Endothelial cell of umbilical vein (primary cell): ENCODE results near the gene BLTP3A. TPM values are rescaled to one million over a fixed set of nuclear protein-coding genes. Genes with fewer than 3 reads are reported as not detected.

Source experiments
- BruUV-seq: library from RNA; stranded (reverse); fragments of 400-500 nt; replicated peaks from 2 replicates; lab custom pipeline; 2021; lab: Mats Ljungman, UMichigan
- CTCF ChIA-PET: fragments of 300-600, 350-600 bp; sonication (Branson Sonifier 250); formaldehyde crosslinking; loops from one replicate; lab custom pipeline; 2021; ENCODE audit warnings: antibody characterized with exemption, inconsistent platforms; lab: Charles Lee
- POLR2A ChIA-PET: fragments of 300-600, 350-600 bp; sonication (Branson Sonifier 250); formaldehyde crosslinking; loops from one replicate; lab custom pipeline; 2021; ENCODE audit warnings: antibody characterized with exemption, inconsistent platforms; lab: Charles Lee
- DNase-seq: peaks from one replicate; pipeline ENCODE4 v3.0.0-alpha.2; 2011; ENCODE audit warnings: low read depth, low spot score
- FAIRE-seq: peaks from 2 replicates; lab custom pipeline; 2011; peaks lifted over from hg19 to GRCh38; lab: Jason Lieb, UNC
- H2AFZ ChIP-seq: 2 replicates; pipeline ENCODE4 v1.6.0; 2012; ENCODE audit warnings: low read depth, low read length, control low read depth, inconsistent platforms
- H3K27ac ChIP-seq: 2 replicates; pipeline ENCODE4 v1.5.1; 2011; ENCODE audit warnings: low read depth, mild to moderate bottlenecking, control low read depth, low read length, moderate library complexity; ENCODE audit not compliant: insufficient read depth
- H3K27me3 ChIP-seq, 2 experiments: 2 replicates each; pipeline versions ENCODE4 v1.6.0 to v1.6.1; 2011; ENCODE audit warnings: low read length in 2 of 2, mixed read lengths in 1 of 2; ENCODE audit not compliant: control insufficient read depth in 2 of 2, insufficient read depth in 2 of 2
- H3K36me3 ChIP-seq, 2 experiments: 2 replicates in 1 of 2; 3 replicates in 1 of 2; pipeline ENCODE4 v1.5.1; 2011; ENCODE audit warnings: low read length in 2 of 2, mild to moderate bottlenecking in 1 of 2, moderate library complexity in 1 of 2; ENCODE audit not compliant: control insufficient read depth in 2 of 2, insufficient read depth in 2 of 2; ENCODE audit errors: extremely low read depth in 1 of 2
- H3K4me1 ChIP-seq: 3 replicates; pipeline ENCODE4 v1.5.1; 2011; ENCODE audit warnings: mild to moderate bottlenecking, low read length; ENCODE audit not compliant: control insufficient read depth, insufficient read depth; ENCODE audit errors: extremely low read depth
- H3K4me2 ChIP-seq: 2 replicates; pipeline ENCODE4 v1.6.1; 2011; ENCODE audit warnings: low read length, control low read depth, mixed read lengths; ENCODE audit not compliant: insufficient read depth
- H3K4me3 ChIP-seq, 3 experiments: fragments of 200-600 bp in 1 of 3; sonication (generic), shearing (Covaris generic) in 1 of 3; replicated peaks in 1 of 3; 2 replicates each; pipeline ENCODE4 v1.5.1; 2011 to 2016; ENCODE audit warnings: control low read depth in 3 of 3, low read length in 3 of 3, mild to moderate bottlenecking in 2 of 3, inconsistent platforms in 1 of 3, low read depth in 1 of 3, moderate library complexity in 1 of 3; ENCODE audit not compliant: insufficient read depth in 1 of 3
- H3K79me2 ChIP-seq: 2 replicates; pipeline ENCODE4 v1.6.0; 2012; ENCODE audit warnings: low read length, inconsistent platforms; ENCODE audit not compliant: control insufficient read depth, insufficient read depth
- H3K9ac ChIP-seq: replicated peaks from 2 replicates; pipeline ENCODE3; 2011; ENCODE audit warnings: low read length, control low read depth; ENCODE audit not compliant: insufficient read depth; ENCODE audit errors: extremely low read depth
- H3K9me1 ChIP-seq: replicated peaks from 3 replicates; pipeline ENCODE4 v1.6.0; 2011; ENCODE audit warnings: mild to moderate bottlenecking, low read length; ENCODE audit not compliant: control insufficient read depth, insufficient read depth; ENCODE audit errors: extremely low read depth
- H3K9me3 ChIP-seq: replicated peaks from 2 replicates; pipeline ENCODE4 v1.5.1; 2012; ENCODE audit warnings: low read length, inconsistent platforms; ENCODE audit not compliant: control insufficient read depth, insufficient read depth
- H4K20me1 ChIP-seq: replicated peaks from 2 replicates; pipeline ENCODE3; 2011; ENCODE audit warnings: mild to moderate bottlenecking, low read length; ENCODE audit not compliant: control insufficient read depth, insufficient read depth; ENCODE audit errors: extremely low read depth
- EZH2 ChIP-seq: IDR thresholded peaks from 2 replicates; pipeline ENCODE4 v1.6.1; 2012; ENCODE audit warnings: borderline replicate concordance, low read depth, mild to moderate bottlenecking, moderate library complexity, low read length, inconsistent platforms; ENCODE audit not compliant: severe bottlenecking
- GATA2 ChIP-seq: IDR thresholded peaks from 2 replicates; pipeline ENCODE4 v1.7.0; 2011; ENCODE audit warnings: low read depth, mild to moderate bottlenecking, moderate library complexity, mixed read lengths, low read length; ENCODE audit not compliant: insufficient read length, insufficient read depth
- JUN ChIP-seq: IDR thresholded peaks from 2 replicates; pipeline ENCODE4 v1.6.1; 2011; ENCODE audit warnings: borderline replicate concordance, low read depth; ENCODE audit not compliant: insufficient read length, insufficient read depth
- MYC ChIP-seq: IDR thresholded peaks from one replicate; pipeline ENCODE4 v1.6.1; 2011; ENCODE audit warnings: mild to moderate bottlenecking, low read depth, low read length
- POLR2A ChIP-seq: IDR thresholded peaks from 2 replicates; pipeline ENCODE4 v1.6.1; 2012; ENCODE audit warnings: low read depth, mild to moderate bottlenecking, control low read depth, low read length
- dilution Hi-C: fragments of 300-500 bp; cut with MboI; formaldehyde crosslinking; loops from one replicate; pipeline ENCODE4 v1.15.0; 2019; ENCODE audit warnings: low sequenced_read_pairs; ENCODE audit not compliant: extremely low pct_ligation_motif_present
- intact Hi-C: fragments of 100-400 bp; cut with micrococcal nuclease; formaldehyde crosslinking; loops from one replicate; pipeline ENCODE4 v1.10.0; 2022
- polyA plus RNA-seq, 4 experiments: library from polyadenylated mRNA; depleted of rRNA in 3 of 4; stranded (reverse) in 3 of 4; unstranded in 1 of 4; fragments of >200 nt; gene quantifications; 2 replicates each; pipeline versions ENCODE4 v1.2.1 to v1.2.3, GENCODE V29; 2011 to 2012; ENCODE audit warnings: missing spikeins in 1 of 4
- total RNA-seq: library from RNA; stranded (reverse); gene quantifications from 2 replicates; pipeline ENCODE4 v1.2.3, GENCODE V29; 2021

Gene BLTP3A
- total and polyA plus RNA-seq, 2 donors (not counting 3 experiments of a cell fraction or from before 2014, with no cell fraction given) = 4.6 to 9.3 TPM

- H3K9ac ChIP-seq = no peak overlapping the region
- H3K9me1 ChIP-seq = no peaks in the 10 kb centered on the region
- H3K27ac ChIP-seq = no peak overlapping the region
- H4K20me1 ChIP-seq = peaks cover 2% of the 10 kb centered on the region
- peaks cover 2% of the 10 kb centered on the region for H3K79me2 ChIP-seq
- H2AFZ ChIP-seq = no peak overlapping the region
- intact Hi-C loops = no loop called here
- no peaks in the 10 kb centered on the region for H3K27me3 ChIP-seq
- ChIA-PET CTCF (no interaction called here), POLR2A (no interaction called here)
- dilution Hi-C loops = no loop called here
- no peak overlapping the region for H3K4me2 ChIP-seq
- H3K9me3 ChIP-seq = no peaks in the 10 kb centered on the region
- BruUV-seq = no TSS peak
- no peak for DNase-seq
- peaks cover 8% of the 10 kb centered on the region for H3K4me1 ChIP-seq
- TF ChIP-seq EZH2 = no peak
- no peak for TF ChIP-seq JUN
- TF ChIP-seq POLR2A = no peak
- TF ChIP-seq MYC = no peak
- no peak for FAIRE-seq
- H3K4me3 ChIP-seq = no peak overlapping the region
- no peaks in the 10 kb centered on the region for H3K36me3 ChIP-seq
These were observed 6.2 kb downstream of the BLTP3A start for GRCh38 chr6:34798057-34798456.

DNA sequence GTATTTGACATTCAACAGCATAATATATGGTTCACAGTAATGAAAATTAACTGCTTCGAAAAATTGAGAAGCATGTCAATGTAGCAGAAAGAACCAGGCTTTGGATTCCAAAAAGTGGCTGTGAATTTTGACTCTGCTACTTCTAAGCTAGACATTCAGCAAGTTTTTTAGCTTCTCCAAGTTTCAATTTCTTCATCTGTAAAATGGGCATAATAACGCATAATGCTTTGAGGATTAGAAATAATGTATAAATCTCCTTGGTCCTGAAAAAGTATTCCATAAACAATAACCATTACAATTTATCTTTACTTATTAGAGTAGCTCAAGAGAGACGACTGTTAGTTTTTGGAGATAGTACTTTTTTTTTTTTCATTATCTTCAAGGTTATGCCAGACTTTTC is 7.7 kb downstream of the BLTP3A start:
- FAIRE-seq = no peak
- H3K4me3 ChIP-seq = no peak overlapping the region
- peaks cover 5% of the 10 kb centered on the region for H3K4me1 ChIP-seq
- no peak overlapping the region for H3K4me2 ChIP-seq
- no peaks in the 10 kb centered on the region for H3K36me3 ChIP-seq
- peaks cover 2% of the 10 kb centered on the region for H4K20me1 ChIP-seq
- POLR2A ChIA-PET = no interaction called here
- no peak overlapping the region for H2AFZ ChIP-seq
- no TSS peak for BruUV-seq
- CTCF ChIA-PET = interaction anchor here (0.9 kb wide), 1 partner anchor 16 kb away, joined by 3 read pairs; no protein-coding TSS in a partner anchor
- no peak for DNase-seq
- H3K9me3 ChIP-seq = no peaks in the 10 kb centered on the region
- H3K9me1 ChIP-seq = no peaks in the 10 kb centered on the region
- no peak overlapping the region for H3K27ac ChIP-seq
- H3K27me3 ChIP-seq = no peaks in the 10 kb centered on the region
- TF ChIP-seq GATA2 = no peak
- intact Hi-C loops (no loop called here), dilution Hi-C loops (no loop called here)
- H3K9ac ChIP-seq = no peak overlapping the region
- no peaks in the 10 kb centered on the region for H3K79me2 ChIP-seq
